Esophagus squamous epithelium (tissue), 4 donors: ENCODE data around the gene KIF13A.

ENCODE experiments used
- POLR2A ChIP-seq, 4 donors: fragments of 450-650 bp; IDR thresholded peaks; one replicate each; pipeline ENCODE4 v1.6.1; 2017; ENCODE audit warnings: antibody characterized with exemption in 4 of 4, mild to moderate bottlenecking in 4 of 4, moderate library complexity in 3 of 4
- TF ChIP-seq, protein P1 (sequence below), 6 experiments: fragments of 450-650 bp in 4 of 6; fragments of 200-600 bp in 2 of 6; sonication (generic) in 2 of 6; IDR thresholded peaks; one replicate each; pipeline ENCODE4 v1.5.1; 2016 to 2019; ENCODE audit warnings: antibody characterized with exemption in 6 of 6, mild to moderate bottlenecking in 4 of 6, moderate library complexity in 4 of 6

DNA sequence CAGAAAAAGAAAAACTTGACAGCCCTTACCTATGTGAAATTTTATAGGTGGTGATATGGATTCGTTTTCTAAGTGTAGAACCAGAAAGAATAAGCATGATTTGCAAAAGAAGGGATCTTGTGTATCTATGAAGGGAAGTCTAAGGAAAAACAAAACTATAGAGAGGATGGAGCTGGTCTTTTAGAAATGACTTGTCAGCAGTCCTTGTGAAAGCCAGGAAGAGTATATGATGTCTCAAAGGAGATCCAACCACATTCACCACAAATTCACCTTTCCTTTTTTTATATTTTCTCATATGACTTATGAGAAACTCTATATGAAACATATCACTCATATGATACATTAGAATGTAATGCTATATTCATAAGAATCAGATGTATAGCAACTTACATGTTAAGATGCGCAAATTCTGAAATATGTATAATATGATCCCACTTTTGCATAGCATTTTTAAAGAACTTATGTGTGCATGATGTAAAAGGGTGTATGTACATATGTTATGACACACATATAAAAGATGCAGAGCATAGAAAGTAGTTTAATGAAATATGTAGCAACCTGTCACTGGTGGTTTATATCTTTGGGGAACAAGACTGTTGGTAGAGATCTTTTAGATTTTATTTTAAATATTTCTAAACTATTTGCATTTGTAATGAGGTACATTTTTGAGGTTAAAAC, 188.8 kb downstream of the KIF13A start:
- TF ChIP-seq, protein P1, sequence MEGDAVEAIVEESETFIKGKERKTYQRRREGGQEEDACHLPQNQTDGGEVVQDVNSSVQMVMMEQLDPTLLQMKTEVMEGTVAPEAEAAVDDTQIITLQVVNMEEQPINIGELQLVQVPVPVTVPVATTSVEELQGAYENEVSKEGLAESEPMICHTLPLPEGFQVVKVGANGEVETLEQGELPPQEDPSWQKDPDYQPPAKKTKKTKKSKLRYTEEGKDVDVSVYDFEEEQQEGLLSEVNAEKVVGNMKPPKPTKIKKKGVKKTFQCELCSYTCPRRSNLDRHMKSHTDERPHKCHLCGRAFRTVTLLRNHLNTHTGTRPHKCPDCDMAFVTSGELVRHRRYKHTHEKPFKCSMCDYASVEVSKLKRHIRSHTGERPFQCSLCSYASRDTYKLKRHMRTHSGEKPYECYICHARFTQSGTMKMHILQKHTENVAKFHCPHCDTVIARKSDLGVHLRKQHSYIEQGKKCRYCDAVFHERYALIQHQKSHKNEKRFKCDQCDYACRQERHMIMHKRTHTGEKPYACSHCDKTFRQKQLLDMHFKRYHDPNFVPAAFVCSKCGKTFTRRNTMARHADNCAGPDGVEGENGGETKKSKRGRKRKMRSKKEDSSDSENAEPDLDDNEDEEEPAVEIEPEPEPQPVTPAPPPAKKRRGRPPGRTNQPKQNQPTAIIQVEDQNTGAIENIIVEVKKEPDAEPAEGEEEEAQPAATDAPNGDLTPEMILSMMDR (IDR thresholded peaks at IDR 0.05), result no peak
- TF ChIP-seq POLR2A (IDR thresholded peaks at IDR 0.05), result no peak
